HepG2 (cell line): ENCODE measurements around the gene KHK.

Source experiments
- SP2 ChIP-seq: sonication (generic); formaldehyde crosslinking; IDR thresholded peaks from 2 replicates; pipeline ENCODE4 v1.5.1; 2020; ENCODE audit warnings: mild to moderate bottlenecking, missing genetic modification reagents
- ZNF496 ChIP-seq: sonication (generic); formaldehyde crosslinking; IDR thresholded peaks from 2 replicates; pipeline ENCODE4 v1.8.1; 2023; ENCODE audit warnings: mild to moderate bottlenecking, moderate library complexity, missing genetic modification reagents; ENCODE audit not compliant: insufficient replicate concordance

DNA sequence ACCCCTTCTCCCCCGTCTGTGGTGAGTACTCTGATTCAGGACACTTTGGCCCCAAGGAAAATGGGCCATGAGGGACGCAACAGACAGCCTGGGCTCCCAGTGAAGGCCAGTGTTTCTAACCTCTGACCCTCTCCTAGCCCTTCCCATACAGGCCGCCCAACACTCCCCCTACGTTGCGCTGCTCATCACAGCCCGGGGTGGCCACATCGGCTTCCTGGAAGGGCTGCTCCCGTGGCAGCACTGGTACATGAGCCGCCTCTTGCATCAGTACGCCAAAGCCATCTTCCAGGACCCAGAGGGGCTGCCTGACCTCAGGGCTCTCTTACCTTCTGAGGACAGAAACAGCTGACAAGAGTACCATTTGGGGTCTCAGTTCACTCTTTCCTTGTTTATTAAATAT, 43.8 kb downstream of the KHK start:
- TF ChIP-seq ZNF496 (no peak), SP2 (CRISPR knock-in tag) (no peak)
